GM19193 (cell line): ENCODE measurements around the gene SEC16A.

Experiments
- POLR2A ChIP-seq: IDR thresholded peaks from 4 replicates; pipeline ENCODE4 v1.6.1; 2011; ENCODE audit not compliant: insufficient read depth, insufficient read length; ENCODE audit errors: extremely low read depth

SEC16A gene

DNA sequence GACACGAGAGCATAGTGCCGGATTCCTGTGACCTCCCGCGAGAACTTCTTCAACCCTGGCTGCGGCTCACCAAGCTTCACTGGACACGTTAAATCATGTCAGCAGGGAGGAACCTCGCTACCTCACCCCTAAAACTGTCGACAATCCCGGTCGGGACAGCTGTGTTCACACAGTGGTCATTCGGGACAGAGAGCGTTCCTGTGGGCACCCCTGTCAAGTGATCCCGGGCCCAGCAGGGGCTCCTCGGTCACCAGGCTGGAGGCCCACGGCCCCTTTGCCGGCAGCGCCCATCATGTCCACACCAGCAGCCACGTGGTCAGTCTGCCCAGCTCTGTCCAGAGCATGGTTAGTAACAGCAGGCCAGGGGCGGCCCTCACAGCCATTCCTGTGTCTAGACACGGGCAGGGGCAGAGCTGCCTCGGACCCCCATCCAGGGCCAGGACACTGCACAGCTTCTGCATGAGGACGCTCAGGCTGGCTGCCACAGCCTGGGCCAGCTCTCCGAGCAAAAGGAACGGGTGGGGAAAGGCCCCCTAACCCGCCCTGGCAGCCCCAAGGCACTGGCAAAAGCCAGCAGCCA lies 46.7 kb downstream of the SEC16A start:
- TF ChIP-seq POLR2A = no peak

DNA sequence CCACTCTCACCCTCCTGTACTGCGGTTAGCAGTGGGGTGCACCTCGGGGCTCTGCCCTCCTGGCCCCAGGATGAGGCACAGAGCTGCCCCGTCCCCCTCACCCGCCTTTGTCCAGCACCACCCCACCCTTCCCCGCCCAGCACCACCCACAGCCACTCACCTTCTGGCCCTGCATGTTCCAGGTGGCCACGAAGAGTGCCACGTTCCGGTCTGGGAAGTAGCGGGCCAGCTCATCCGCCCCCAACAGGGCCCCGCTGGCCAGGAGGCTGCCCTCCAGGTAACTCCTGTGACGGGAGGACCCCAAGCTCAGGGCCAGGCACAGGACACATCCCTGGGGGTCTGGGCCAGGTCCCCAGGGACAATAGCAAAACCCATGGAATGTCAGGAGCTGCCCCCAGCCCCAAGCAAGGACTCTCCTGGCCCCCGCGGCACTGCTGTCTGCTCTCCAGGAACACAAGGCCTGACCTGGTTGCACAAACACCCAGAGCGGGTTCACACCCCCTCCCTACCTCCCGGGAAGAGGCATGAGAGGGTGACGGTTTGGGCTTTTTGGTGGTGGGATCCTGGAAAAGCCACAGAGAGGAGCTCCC lies 48.2 kb downstream of the SEC16A start:
- no peak for TF ChIP-seq POLR2A

DNA sequence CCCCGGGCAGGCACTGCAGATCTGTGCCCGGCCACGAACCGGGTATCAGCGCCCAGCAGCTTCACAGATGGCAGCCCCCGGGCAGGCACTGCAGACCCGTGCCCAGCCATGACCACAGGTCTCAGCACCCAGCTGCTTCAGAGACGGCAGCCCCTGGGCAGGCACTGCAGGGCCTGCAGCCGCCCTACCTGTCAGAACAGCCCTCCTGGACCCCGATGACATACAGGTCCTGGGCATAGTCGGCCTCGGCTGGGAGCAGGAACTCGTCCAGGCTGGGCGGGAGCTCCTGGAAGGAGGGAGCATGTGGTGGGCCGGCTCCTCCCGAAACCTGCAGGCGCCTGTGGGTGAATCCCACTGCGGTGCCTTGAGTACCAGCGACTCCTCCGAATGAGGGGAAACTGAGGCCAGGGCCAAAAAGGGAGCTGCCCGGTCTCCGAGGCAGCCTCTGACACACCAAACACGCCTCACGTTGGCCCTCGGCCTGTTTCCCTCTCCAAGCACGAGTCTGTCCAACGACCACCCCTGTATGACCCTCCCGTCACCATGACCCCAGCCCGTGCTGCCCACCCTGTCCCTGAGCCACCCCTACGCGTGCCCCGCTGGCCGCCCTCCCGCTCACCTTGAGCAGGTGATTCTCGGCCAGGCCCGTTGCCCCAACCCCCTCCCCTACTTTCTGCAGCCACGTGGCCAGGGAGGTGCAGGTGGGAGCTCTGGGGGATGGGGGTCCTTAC lies 48.8 kb downstream of the SEC16A start:
- no peak for TF ChIP-seq POLR2A

DNA sequence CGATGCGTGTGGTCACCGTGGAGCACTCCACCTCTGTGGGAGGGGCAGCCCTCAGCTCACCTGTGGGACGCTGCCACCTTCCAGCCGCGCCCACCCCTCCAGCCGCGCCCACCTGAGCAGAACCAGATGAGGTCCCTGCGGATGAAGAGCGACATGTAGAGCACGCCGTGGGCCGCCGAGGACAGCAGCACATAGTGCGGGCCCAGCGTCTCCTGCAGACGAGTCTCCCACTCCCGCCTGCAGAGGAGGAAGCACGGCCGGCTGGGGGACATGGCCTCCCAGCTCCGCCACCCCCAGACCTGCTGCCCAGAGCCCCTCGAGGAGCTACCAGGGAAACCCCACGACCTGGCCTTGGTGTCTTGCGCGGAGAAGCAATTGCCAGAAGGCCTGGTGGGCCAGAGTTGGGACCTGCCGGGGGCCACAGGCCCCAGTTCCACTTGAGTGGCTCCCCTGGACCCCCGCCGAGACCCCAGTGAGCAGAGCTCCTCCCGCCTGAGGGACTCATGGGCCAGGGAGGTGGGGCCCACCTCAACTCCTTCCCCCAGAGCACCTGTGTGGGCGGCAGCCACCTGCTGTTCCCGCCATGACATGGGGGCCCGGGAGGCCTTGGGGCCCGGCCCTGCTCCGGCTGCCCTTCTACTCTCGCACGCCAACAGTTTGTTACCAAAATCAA lies 49.7 kb downstream of the SEC16A start:
- TF ChIP-seq POLR2A = no peak

DNA sequence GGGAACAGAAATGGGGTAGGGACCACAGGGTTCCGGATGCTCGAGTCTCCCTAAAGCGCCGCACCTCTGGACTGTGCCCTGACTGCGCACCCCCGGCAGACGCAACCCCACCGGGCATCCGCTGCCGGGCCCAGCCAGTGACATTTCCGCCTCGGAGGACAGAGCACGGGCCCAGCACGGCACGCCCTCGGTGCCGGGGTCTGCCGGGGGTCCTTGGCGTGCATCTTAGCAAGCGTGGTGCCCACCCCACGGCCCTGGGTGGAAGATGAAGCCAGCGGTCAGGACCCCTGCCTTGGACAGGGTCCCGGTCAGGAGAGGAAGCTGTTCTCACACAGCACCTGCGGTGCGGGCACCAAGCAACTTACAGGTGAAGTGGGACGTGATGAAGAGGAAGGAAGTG lies 50.2 kb downstream of the SEC16A start:
- TF ChIP-seq POLR2A = no peak

DNA sequence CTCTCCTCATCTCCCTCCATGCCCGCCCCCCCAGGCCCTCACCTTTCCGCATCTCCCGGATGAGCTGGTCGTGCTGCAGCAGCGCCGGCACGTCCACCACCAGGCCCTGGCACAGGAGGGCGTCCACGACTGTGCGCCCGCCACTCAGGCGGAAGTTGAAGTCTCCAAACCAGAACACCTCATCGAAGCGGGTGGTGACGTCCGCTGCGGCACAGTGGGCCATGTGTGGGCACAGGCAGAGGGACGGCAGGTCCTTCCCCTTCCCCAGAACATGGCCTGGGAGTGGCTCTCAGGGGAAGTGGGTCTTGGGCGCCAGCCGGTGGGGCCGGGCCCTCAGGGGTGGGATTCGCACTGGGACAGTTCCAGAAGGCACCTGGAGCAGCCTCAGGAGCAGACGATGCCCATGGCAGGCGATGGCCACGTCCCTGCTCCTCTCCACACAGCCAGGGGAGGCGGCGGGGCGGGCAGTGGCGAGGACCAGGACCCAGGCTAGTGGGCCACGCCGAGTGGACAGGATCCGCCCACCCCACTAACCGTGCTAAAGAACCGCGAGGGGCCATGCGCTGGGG lies 51.0 kb downstream of the SEC16A start:
- TF ChIP-seq POLR2A = no peak

DNA sequence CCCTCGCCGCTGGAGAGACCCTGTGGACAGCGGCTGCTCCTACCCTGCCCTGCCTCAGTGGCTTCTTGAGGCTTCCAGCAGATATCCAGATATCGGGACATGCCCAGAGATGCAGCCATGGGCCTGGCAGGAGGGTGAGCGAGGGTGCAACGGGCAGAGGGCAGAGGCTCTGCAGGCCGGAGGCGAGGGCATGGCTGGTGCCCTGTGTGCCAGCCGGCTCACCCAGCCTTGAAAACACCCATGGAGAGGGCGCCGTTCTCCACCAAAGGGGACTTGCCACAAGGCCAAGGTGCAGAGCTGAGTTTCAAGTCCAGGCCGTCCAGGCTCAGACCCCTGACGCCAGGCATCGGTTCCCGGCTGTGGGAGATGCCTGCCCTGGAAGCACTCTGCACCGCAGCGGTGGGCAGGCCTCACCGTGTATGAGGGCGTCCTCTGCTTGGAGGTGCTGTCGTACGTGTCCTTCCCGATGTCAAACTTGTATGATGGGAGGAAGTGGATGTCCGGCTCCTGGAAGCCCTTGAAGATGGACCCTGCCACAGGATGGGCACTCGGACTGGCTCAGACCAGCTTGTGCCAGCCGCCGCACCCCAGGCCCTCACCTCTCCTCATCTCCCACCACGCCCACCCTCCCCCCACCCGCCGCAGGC lies 52.1 kb downstream of the SEC16A start:
- TF ChIP-seq POLR2A = no peak

DNA sequence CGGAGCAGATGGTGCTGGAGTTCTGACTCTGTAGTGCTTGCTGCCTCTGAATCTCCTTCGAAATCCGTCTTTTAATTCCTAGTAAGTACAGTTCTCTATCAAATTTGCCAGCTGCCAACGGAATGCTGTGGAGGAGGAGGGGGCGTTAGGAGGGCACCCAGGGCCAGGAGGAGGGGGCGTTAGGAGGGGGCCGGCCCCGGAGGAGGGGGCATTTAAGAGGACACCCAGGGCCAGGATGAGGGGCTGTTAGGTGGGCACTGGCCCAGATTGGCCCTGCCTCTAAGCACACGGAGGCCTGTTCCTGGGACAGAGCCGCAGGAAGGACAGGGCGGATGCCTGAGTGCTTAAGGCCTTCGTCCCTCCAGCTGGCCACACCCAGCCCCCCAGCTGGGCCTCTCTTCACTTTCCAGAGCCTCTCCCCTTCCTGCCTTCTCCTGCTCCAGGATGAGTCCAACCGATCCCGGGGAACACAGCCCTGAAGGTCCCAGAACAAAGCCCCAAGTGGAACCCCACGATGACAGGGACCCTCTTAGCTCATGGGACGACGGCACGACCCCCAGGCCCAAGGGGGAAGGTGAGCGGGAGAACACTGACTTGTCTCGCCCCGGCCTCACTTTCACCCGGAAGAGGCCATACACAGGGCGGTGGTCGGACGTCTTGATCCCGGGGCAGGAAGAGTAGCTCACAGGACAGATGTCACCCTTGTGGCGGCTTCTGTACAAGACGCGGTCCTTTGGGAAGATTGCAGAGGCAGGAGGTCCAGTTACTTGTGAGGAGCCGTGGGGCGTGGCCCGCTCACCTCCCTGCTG lies 53.0 kb downstream of the SEC16A start:
- TF ChIP-seq POLR2A = no peak

DNA sequence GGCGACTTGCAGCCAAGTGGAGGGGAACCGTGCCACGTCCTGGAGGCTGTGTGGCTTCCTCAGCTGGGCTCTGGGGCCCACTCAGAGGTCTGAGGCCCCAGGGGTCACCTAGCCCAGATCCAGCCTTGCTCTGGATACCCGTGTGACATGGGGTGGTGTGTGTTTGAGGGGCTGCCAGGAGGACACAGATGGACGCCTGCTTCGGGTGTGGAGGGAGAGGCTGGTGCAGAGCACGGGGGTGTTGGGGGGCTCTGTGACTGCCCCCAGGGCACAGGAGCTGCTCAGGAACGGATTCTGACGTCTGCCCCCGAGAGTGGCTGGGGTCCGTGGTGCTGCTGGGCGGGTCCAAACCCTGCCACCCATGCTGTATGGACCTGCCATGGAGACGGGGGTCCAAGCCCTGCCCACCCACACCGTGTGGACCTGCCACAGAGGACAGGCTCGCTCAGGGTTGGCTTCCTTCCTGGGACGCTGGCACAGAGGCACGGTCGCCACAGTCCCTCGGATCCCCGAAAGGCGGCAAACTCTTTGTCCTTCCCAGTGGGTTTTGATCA lies 53.7 kb downstream of the SEC16A start:
- no peak for TF ChIP-seq POLR2A

DNA sequence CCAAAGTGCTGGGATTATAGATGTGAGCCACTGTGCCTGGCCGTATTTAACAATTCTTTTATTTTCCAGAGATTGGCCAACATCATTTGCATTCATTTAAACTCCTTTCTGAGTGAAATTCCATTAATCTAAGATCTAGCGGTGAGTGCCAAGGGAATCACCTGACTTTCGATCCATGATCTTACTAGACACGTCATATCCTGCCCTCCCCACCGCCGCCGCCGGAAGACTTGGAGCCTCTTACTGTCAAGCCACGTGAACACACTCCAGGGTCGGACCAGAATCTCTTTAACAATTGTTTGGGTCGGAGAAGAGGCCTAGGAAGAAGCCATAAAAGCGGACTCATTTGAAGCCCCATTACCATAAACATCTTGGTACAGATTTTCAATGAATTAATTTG lies 56.1 kb downstream of the SEC16A start:
- no peak for TF ChIP-seq POLR2A

DNA sequence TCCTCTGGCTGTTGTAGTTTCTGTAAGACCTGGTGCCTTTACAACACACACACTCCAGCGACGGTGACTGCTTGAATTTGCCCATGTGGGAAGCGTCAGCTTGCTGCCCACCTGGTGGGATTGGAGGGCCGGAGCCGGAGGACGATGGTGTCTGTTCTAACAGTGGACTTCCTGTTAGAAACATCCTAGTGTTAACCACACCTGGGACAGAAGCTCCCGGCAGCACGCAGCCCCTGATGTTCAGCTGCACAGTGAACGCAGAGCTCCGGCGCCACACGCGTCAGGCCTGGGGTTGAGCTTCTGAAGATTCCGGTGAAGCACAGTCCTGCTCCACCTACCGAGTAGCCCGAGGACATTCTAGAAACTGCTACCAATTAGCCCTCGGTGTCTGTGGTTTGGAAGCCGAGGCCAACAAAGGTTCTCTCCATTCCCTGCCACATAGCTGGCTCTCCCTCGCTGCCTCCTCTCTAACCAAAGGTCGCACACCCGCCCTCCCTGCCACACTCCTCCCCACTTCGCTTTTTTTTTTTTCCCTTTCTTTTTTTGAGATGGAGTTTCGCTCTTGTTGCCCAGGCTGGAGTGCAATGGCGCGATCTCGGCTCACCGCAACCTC lies 58.0 kb downstream of the SEC16A start:
- TF ChIP-seq POLR2A = no peak

DNA sequence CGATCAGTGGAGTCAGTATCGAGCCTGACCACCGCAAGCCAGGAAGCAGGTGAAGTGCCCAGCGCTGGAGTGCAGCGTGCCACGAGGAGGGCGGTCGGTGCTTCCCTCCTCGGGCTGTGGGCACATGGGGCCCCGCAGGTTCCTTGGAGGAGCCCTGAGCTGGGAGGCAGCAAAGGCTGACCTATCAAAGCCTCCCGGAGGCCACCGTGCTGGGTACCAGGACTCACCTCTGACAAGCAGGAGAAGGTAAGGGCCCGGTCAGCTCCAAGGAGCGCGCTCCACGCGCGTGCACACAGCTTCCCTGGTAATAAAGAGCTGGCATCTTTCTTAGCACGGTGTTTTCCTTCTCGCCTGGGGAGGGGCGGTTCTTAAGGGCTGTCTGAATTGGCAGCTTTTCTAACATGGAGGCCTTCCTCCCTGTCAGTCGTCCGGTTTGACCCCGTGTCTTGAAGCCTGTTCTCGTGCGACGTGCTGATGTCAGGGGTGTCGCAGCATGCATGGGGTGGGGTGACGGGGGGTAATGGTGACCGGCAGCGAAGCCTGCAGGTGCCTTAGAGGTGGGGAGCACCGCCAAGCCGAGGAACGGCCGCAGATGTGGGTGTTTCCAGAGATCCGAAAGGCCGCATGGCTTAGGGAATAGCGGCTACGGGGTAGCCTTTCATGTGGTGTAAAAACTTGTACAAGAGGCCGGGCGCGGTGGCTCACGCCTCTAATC lies 59.3 kb downstream of the SEC16A start:
- TF ChIP-seq POLR2A = no peak

DNA sequence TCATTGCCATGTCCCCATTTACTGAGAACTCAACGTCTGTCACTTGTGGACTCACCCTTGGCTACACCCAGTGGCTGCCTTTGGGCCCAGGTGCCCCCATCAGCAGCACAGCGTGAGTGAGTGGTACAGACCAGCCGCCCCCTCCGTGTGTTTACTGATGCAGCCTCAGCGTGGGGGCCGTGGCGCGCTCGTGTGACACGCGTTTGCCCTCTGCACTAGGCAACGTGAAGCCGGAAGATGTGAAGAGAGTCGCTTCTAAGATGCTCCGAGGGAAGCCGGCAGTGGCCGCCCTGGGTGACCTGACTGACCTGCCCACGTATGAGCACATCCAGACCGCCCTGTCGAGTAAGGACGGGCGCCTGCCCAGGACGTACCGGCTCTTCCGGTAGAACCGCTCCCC lies 60.0 kb downstream of the SEC16A start:
- TF ChIP-seq POLR2A = peak; percentile 1
